ENCODE data around the gene SRBD1. TPM values are rescaled to one million over a fixed set of nuclear protein-coding genes. Genes with fewer than 3 reads are reported as not detected.

SRBD1 gene
- total and polyA plus RNA-seq, 2 of the 8 experiments (the other 6 are each of a cell fraction or from before 2014, with no cell fraction given): 4.6 to 20.0 TPM

GRCh38 chr2:45570671-45571334, 40.3 kb downstream of the SRBD1 start:
- no peak overlapping the region for H3K4ac ChIP-seq (replicated peaks; ENCODE audit: insufficient read length, low read depth, low read length)
- H4K5ac ChIP-seq (ENCODE audit: insufficient read length, low read depth, low read length): no peak overlapping the region
- no peak overlapping the region for H2BK20ac ChIP-seq (ENCODE audit: low read length)
- peaks cover 0 to 11% (median 3%) of the 10 kb centered on the region in 4 experiments; a peak in 3 of 8 replicates for H3K36me3 ChIP-seq (ENCODE audit: control insufficient read depth in 2 of 4, insufficient read depth in 4 of 4, low read length in 3 of 4)
- no peaks in the 10 kb centered on the region for H3K79me1 ChIP-seq (ENCODE audit: low read depth, low read length)
- FAIRE-seq: no peak
- H3K27ac ChIP-seq (ENCODE audit: low read depth, low read length): no peak overlapping the region
- H3K4me2 ChIP-seq (ENCODE audit: insufficient read depth in 1 of 2, low read depth in 2 of 2, low read length in 2 of 2): no peak overlapping the region
- 82% methylated on average over 3 of the region's 3 CpGs; no CpG with 5 or more reads in 1 of the 2 experiments for WGBS, 2 experiments (ENCODE audit: extremely low coverage in 1 of 2, insufficient coverage in 1 of 2, insufficient read length in 1 of 2, insufficient replicate concordance in 2 of 2, low coverage in 1 of 2, low lambda C conversion rate in 2 of 2, missing lambda C conversion rate in 1 of 2)
- no peak overlapping the region for H2AK5ac ChIP-seq (ENCODE audit: low read depth, low read length)
- ChIA-PET POLR2A (ENCODE audit: partially characterized antibody) (interaction anchor here (1.0 kb wide), 1 partner anchor 8 kb away, joined by 3 read pairs; no protein-coding TSS in a partner anchor), CTCF (ENCODE audit: partially characterized antibody) (interaction anchor here (0.8 kb wide), 1 partner anchor 11 kb away, joined by 3 read pairs; no protein-coding TSS in a partner anchor)
- H2BK5ac ChIP-seq (ENCODE audit: low read depth, low read length): no peak overlapping the region
- no peak overlapping the region for H3K23ac ChIP-seq (ENCODE audit: insufficient read length)
- H3K4me1 ChIP-seq (replicated peaks in 1 of 4; ENCODE audit: control insufficient read depth in 3 of 4, insufficient read depth in 4 of 4, low read length in 3 of 4): peaks cover 0 to 6% (median 3%) of the 10 kb centered on the region in 4 experiments; a peak in 2 of 7 replicates
- peak in 1 of 2 experiments; percentile 2 for DNase-seq (ENCODE audit: low read depth in 1 of 2, low spot score in 2 of 2)
- H2AFZ ChIP-seq (ENCODE audit: low read length): no peak overlapping the region
- no peak overlapping the region for H4K91ac ChIP-seq (replicated peaks; ENCODE audit: insufficient read length, low read length)
- no peak overlapping the region for H3K14ac ChIP-seq (ENCODE audit: insufficient read length)
- H3K27me3 ChIP-seq (replicated peaks in 1 of 4; ENCODE audit: control insufficient read depth in 3 of 4, extremely low read depth in 1 of 4, insufficient read depth in 3 of 4, low read length in 3 of 4): no peaks in the 10 kb centered on the region
- H2BK12ac ChIP-seq (ENCODE audit: low read depth, low read length): no peak overlapping the region
- H3K18ac ChIP-seq (ENCODE audit: extremely low read depth, low read length): no peak overlapping the region
- H3K9ac ChIP-seq (replicated peaks in 1 of 4; ENCODE audit: extremely low read depth in 1 of 4, low read depth in 3 of 4, low read length in 3 of 4): no peak overlapping the region
- H4K8ac ChIP-seq (ENCODE audit: extremely low read depth, insufficient read depth, low read length): no peak overlapping the region
- H3K4me3 ChIP-seq (ENCODE audit: extremely low read depth in 1 of 4, insufficient read depth in 2 of 4, low read depth in 3 of 4, low read length in 4 of 4): no peak overlapping the region
- no peaks in the 10 kb centered on the region for H3K9me3 ChIP-seq (ENCODE audit: insufficient read depth in 2 of 2, low read depth in 1 of 2, low read length in 1 of 2)
- H3K23me2 ChIP-seq (ENCODE audit: low read depth, low read length): no peaks in the 10 kb centered on the region
- no peak overlapping the region for H2BK120ac ChIP-seq (replicated peaks; ENCODE audit: low read depth, low read length)
- H2BK15ac ChIP-seq (ENCODE audit: low read length): no peak overlapping the region
- H3K79me2 ChIP-seq (ENCODE audit: control insufficient read depth in 1 of 2, insufficient read depth in 2 of 2, low read length in 2 of 2): no peaks in the 10 kb centered on the region
- no peaks in the 10 kb centered on the region for H4K20me1 ChIP-seq (replicated peaks in 1 of 2; ENCODE audit: control insufficient read depth in 1 of 2, insufficient read depth in 2 of 2, low read length in 2 of 2)
- TF ChIP-seq HDAC2 (IDR thresholded peaks at IDR 0.05; ENCODE audit: borderline replicate concordance in 1 of 2, low read depth in 2 of 2, low read length in 2 of 2): no peak
- TF ChIP-seq CBX5 (IDR thresholded peaks at IDR 0.05; ENCODE audit: low read depth, low read length): no peak
- TF ChIP-seq POLR2A (IDR thresholded peaks at IDR 0.05; ENCODE audit: control extremely low read depth in 1 of 2, low read depth in 2 of 2, low read length in 2 of 2): no peak
- TF ChIP-seq TCF12 (IDR thresholded peaks at IDR 0.05; ENCODE audit: low read depth, low read length): no peak
- TF ChIP-seq RXRA (IDR thresholded peaks at IDR 0.05; ENCODE audit: insufficient read depth, low read depth, low read length): peak; percentile 86; the same call in 1 of the 2 replicates
- TF ChIP-seq GABPA (IDR thresholded peaks at IDR 0.05; ENCODE audit: borderline replicate concordance, insufficient read depth, low read length): no peak
- no peak for TF ChIP-seq RNF2 (IDR thresholded peaks at IDR 0.05; ENCODE audit: borderline replicate concordance, low read depth, low read length, missing control alignments, poor library complexity, severe bottlenecking)
- no peak overlapping the region for H3K56ac ChIP-seq (replicated peaks; ENCODE audit: insufficient read length, low read depth, low read length)

Measured in H1 (cell line).